Esophagus muscularis mucosa (tissue), 4 donors: ENCODE measurements around the gene MOAP1.
A peak's percentile ranks its signal among the peaks of the same experiment; 100 is the strongest.

Source experiments
- EP300 ChIP-seq: sonication (generic); formaldehyde crosslinking; IDR thresholded peaks from one replicate; pipeline ENCODE4 v1.6.1; 2017; ENCODE audit warnings: antibody characterized with exemption
- POLR2A ChIP-seq: fragments of 450-650 bp; IDR thresholded peaks from one replicate; pipeline ENCODE4 v1.6.1; 2017; ENCODE audit warnings: antibody characterized with exemption, moderate library complexity, mild to moderate bottlenecking, low read depth
- POLR2AphosphoS5 ChIP-seq, 2 donors: sonication (generic); formaldehyde crosslinking; IDR thresholded peaks; one replicate each; pipeline ENCODE4 v1.6.1; 2017; ENCODE audit warnings: antibody characterized with exemption in 2 of 2
- TF ChIP-seq, protein P1 (sequence below), 3 experiments: fragments of 200-600 bp in 2 of 3; fragments of 450-650 bp in 1 of 3; sonication (generic) in 2 of 3; IDR thresholded peaks; one replicate each; pipeline ENCODE4 v1.5.1; 2017 to 2019; ENCODE audit warnings: antibody characterized with exemption in 3 of 3, mild to moderate bottlenecking in 2 of 3, moderate library complexity in 1 of 3

DNA sequence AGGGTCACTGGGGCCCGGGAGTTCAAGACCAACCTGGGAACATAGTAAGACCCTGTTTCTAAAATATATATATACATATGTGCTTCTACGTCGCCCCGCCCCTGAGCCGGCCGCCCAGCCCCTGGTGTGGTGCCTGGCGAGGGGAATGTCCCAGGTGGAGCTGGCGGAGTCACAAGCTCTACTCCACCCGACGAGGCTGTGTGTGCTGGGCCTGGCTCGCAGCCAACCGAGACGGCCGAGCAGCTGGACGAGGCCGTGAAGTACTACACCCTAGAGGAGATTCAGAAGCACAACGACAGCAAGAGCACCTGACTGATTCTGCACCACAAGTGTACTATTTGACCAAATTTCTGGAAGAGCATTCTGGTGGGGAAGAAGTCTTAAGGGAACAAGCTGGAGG lies 46.8 kb downstream of the MOAP1 start:
- TF ChIP-seq, protein P1, sequence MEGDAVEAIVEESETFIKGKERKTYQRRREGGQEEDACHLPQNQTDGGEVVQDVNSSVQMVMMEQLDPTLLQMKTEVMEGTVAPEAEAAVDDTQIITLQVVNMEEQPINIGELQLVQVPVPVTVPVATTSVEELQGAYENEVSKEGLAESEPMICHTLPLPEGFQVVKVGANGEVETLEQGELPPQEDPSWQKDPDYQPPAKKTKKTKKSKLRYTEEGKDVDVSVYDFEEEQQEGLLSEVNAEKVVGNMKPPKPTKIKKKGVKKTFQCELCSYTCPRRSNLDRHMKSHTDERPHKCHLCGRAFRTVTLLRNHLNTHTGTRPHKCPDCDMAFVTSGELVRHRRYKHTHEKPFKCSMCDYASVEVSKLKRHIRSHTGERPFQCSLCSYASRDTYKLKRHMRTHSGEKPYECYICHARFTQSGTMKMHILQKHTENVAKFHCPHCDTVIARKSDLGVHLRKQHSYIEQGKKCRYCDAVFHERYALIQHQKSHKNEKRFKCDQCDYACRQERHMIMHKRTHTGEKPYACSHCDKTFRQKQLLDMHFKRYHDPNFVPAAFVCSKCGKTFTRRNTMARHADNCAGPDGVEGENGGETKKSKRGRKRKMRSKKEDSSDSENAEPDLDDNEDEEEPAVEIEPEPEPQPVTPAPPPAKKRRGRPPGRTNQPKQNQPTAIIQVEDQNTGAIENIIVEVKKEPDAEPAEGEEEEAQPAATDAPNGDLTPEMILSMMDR (IDR thresholded peaks at IDR 0.05), result peak in 2 of 3 experiments; percentile 27 to 40
- TF ChIP-seq POLR2AphosphoS5 (IDR thresholded peaks at IDR 0.05), result no peak
- TF ChIP-seq POLR2A, result no peak
- TF ChIP-seq EP300, result no peak
